ENCODE results near the gene FAM219A.

- no peak for TF ChIP-seq YY1 (IDR thresholded peaks at IDR 0.05; ENCODE audit: insufficient read depth, insufficient read length)
- no peak for TF ChIP-seq SUZ12 (IDR thresholded peaks at IDR 0.05; ENCODE audit: extremely low read depth, insufficient read depth, insufficient read length)
Observed at GRCh38 chr9:34382054-34382453, 76.3 kb downstream of the FAM219A start.
